ENCODE results near the gene SLC1A4. TPM values are rescaled to one million over a fixed set of nuclear protein-coding genes. Genes with fewer than 3 reads are reported as not detected.

SLC1A4 gene
- total RNA-seq, 1 donor from 2014 or later, result 45.9 TPM

DNA sequence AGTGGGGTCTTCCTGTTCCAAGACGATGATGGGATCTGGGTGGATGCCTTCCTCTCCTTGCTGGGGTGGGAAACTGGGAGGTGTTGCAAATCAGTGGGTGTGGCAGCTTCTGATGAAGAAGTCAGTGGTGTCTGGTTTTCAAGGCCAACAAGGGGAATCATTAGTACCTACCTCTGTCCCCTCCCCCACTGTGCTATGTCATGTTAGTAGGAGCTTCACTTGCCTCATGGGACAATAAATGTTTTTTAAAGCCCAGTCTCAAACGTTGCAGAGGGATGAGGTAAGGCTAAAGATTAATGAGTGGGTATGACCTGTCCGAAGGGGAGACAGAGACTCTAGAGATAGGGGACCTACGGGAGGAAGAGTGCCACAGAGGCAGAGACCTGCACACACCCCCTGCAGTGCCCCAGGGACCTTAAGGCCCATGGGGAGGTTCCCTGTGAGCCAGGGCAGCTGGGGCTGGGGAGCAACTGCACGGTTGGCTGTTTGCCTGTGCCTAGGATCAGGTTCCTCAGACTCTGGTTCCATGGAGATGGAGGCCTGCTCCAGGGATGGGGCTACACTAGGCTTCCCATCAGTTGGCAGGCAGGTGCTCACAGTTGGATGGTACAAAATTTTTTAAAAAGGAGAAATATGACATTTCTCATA lies 37.8 kb upstream of the SLC1A4 start:
- peaks cover 2% of the 10 kb centered on the region for H3K9me3 Mint-ChIP-seq (ENCODE audit: unreplicated experiment)
- H3K4me1 Mint-ChIP-seq (ENCODE audit: low read depth, unreplicated experiment), result peaks cover 6% of the 10 kb centered on the region
- H3K36me3 Mint-ChIP-seq (ENCODE audit: low read depth, unreplicated experiment), result no peaks in the 10 kb centered on the region
- Histone ChIP-seq H3K27me3 (ENCODE audit: insufficient read depth, low read length) (no peaks in the 10 kb centered on the region), H3K9ac (ENCODE audit: low read length) (no peak overlapping the region), H3K4me1 (ENCODE audit: insufficient read depth, low read length) (peaks cover 11% of the 10 kb centered on the region), H3K27ac (ENCODE audit: low read depth, low read length) (no peak overlapping the region), H3K4me3 (ENCODE audit: insufficient read depth, low read depth, low read length) (no peak overlapping the region), H3K9me3 (ENCODE audit: insufficient read depth, low read depth, low read length) (no peaks in the 10 kb centered on the region), H3K79me2 (ENCODE audit: insufficient read depth, low read length) (no peaks in the 10 kb centered on the region), H2AFZ (ENCODE audit: low read depth, low read length) (no peak overlapping the region), H3K36me3 (ENCODE audit: insufficient read depth, low read length) (no peaks in the 10 kb centered on the region), H4K20me1 (ENCODE audit: insufficient read depth, low read length) (no peaks in the 10 kb centered on the region), H3K4me2 (ENCODE audit: low read length) (no peak overlapping the region)
- H3K4me3 Mint-ChIP-seq (ENCODE audit: unreplicated experiment), result no peak overlapping the region
- FAIRE-seq, result no peak
- no peaks in the 10 kb centered on the region for H3K27me3 Mint-ChIP-seq (ENCODE audit: low read depth, unreplicated experiment)
- TF ChIP-seq, protein P1, sequence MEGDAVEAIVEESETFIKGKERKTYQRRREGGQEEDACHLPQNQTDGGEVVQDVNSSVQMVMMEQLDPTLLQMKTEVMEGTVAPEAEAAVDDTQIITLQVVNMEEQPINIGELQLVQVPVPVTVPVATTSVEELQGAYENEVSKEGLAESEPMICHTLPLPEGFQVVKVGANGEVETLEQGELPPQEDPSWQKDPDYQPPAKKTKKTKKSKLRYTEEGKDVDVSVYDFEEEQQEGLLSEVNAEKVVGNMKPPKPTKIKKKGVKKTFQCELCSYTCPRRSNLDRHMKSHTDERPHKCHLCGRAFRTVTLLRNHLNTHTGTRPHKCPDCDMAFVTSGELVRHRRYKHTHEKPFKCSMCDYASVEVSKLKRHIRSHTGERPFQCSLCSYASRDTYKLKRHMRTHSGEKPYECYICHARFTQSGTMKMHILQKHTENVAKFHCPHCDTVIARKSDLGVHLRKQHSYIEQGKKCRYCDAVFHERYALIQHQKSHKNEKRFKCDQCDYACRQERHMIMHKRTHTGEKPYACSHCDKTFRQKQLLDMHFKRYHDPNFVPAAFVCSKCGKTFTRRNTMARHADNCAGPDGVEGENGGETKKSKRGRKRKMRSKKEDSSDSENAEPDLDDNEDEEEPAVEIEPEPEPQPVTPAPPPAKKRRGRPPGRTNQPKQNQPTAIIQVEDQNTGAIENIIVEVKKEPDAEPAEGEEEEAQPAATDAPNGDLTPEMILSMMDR (IDR thresholded peaks at IDR 0.05; ENCODE audit: insufficient read depth, low read depth, low read length), result no peak
- TF ChIP-seq EZH2 (IDR thresholded peaks at IDR 0.05; ENCODE audit: insufficient read depth, low read length), result no peak
- no peak overlapping the region for H3K27ac Mint-ChIP-seq (ENCODE audit: unreplicated experiment)
- no peak for DNase-seq (ENCODE audit: low read depth)

DNA sequence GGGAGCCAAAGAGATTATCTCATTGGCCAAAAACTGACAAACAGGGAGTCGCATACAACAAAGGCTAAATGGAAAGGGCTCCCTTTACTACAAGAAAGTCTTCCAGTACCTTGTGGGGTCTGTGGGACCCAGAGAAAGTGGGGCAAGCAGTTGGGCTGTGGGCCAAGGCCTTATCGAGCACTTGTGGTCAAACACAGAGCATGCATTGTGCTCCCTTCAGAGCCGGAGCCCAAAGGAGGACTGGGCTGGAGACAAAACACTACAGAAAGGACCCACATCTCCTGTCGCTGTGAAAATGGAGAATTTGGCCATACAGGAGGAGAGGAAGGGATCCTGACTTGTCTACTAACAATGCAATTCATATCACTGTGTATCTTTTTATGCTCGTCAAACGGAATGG lies 37.1 kb upstream of the SLC1A4 start:
- Histone ChIP-seq H3K4me3 (ENCODE audit: insufficient read depth, low read depth, low read length) (no peak overlapping the region), H3K4me2 (ENCODE audit: low read length) (no peak overlapping the region), H3K36me3 (ENCODE audit: insufficient read depth, low read length) (no peaks in the 10 kb centered on the region), H3K4me1 (ENCODE audit: insufficient read depth, low read length) (peaks cover 10% of the 10 kb centered on the region), H3K9ac (ENCODE audit: low read length) (no peak overlapping the region), H3K27me3 (ENCODE audit: insufficient read depth, low read length) (no peaks in the 10 kb centered on the region), H3K9me3 (ENCODE audit: insufficient read depth, low read depth, low read length) (no peaks in the 10 kb centered on the region), H2AFZ (ENCODE audit: low read depth, low read length) (no peak overlapping the region), H3K27ac (ENCODE audit: low read depth, low read length) (no peak overlapping the region), H3K79me2 (ENCODE audit: insufficient read depth, low read length) (no peaks in the 10 kb centered on the region), H4K20me1 (ENCODE audit: insufficient read depth, low read length) (no peaks in the 10 kb centered on the region)
- H3K4me3 Mint-ChIP-seq (ENCODE audit: unreplicated experiment), result no peak overlapping the region
- DNase-seq (ENCODE audit: low read depth) (no peak), FAIRE-seq (no peak)
- peaks cover 2% of the 10 kb centered on the region for H3K9me3 Mint-ChIP-seq (ENCODE audit: unreplicated experiment)
- H3K36me3 Mint-ChIP-seq (ENCODE audit: low read depth, unreplicated experiment), result no peaks in the 10 kb centered on the region
- no peaks in the 10 kb centered on the region for H3K27me3 Mint-ChIP-seq (ENCODE audit: low read depth, unreplicated experiment)
- H3K4me1 Mint-ChIP-seq (ENCODE audit: low read depth, unreplicated experiment), result peaks cover 6% of the 10 kb centered on the region
- TF ChIP-seq EZH2 (IDR thresholded peaks at IDR 0.05; ENCODE audit: insufficient read depth, low read length), result no peak
- TF ChIP-seq, protein P1 (IDR thresholded peaks at IDR 0.05; ENCODE audit: insufficient read depth, low read depth, low read length), result no peak
- no peak overlapping the region for H3K27ac Mint-ChIP-seq (ENCODE audit: unreplicated experiment)
